ENCODE measurements around the gene PTPMT1.

The PTPMT1 gene

DNA sequence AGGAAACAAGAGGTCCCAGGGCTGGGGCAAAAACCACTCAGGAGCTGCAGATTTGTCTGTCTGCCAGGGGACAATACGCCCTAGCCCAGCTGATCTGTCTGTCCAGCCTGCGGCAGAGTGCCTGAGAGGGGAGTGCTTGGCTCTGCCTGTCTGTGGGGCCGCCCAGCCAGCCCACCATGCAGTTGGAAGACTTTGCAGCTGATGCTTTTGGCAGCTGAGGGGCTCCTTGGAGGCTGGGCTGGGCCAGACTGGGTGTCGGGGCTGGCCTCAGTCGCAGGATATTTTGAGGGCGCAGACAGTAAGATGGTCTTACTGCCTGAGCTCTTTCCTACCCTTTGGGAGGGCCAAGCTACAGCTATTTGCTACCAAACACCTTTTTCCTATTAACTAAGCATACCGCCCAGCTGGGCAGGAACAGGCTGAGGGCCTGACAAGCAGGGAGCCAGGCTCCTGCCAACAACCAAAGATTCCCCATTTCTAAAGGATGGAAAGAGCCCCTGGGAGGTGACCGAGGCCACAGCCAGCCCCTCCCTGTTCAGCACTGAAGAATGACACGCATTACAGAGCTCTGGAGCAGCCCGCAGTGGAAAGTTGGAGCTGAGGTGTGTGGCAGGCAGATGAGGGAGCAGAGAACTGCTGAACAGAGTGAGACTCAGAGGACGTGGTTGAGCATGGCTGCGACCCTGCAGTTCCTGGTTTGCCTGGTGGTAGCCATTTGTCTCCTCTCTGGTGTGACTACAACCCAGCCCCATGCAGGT, 20.9 kb downstream of the PTPMT1 start, which contains the start of gene FAM180B:
FAM180B (plus strand) TSS at position 581 of the 758 bp plus-strand sequence; CDS start at position 672, 91 bp downstream.
- Mint-ChIP-seq H3K4me1 (peaks cover 29% of the 10 kb centered on the region), H3K27me3 (ENCODE audit: low read depth) (peaks cover 5% of the 10 kb centered on the region), H3K4me3 (peak within 1 kb of the TSS in 2 of 3 experiments; percentile 64 to 82), H3K36me3 (ENCODE audit: low read depth) (peaks cover 40% of the 10 kb centered on the region), H3K27ac (peak within 1 kb of the TSS; percentile 5 to 97 (median 85)), H3K9me3 (no peaks in the 10 kb centered on the region)
- no peak for TF ChIP-seq CTCF (IDR thresholded peaks at IDR 0.05; ENCODE audit: unreplicated experiment in 3 of 3)

DNA sequence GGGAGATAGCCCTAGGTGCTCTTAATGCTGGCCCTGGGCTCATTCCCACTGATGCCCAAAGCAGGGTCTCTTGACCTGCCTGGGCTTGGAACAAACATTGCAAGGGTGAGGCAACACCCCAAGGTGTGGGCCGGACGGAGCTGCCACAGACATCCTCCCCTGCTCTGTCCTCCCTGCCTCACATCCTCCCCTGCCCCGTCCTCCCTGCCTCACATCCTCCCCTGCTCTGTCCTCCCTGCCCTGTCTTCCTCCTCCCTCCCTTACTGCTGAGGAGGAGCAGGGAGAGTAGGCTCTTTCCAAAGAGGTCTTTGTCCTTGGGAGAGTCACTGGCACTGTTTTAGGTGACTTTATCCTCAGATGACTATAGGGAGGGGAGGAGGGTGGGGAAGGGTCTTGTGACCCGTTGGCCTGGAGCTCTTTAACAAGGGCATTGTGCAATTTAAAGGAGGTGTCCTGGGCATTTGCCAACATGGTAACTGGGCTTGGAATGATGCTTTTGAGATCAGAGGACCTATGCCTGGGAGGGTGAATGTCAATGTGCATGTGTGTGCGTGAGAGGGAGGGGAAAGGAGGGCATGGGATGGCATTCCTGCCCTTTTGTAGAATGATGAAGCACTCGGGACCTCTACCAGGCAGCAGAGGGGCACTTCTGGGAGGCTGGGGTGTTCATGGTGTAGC, 21.8 kb downstream of the PTPMT1 start:
- peak overlapping the region in 2 of 3 experiments; percentile 30 to 82 for H3K4me3 Mint-ChIP-seq
- TF ChIP-seq CTCF (IDR thresholded peaks at IDR 0.05; ENCODE audit: unreplicated experiment in 3 of 3), result no peak
- peaks cover 34% of the 10 kb centered on the region for H3K4me1 Mint-ChIP-seq
- H3K9me3 Mint-ChIP-seq, result no peaks in the 10 kb centered on the region
- peaks cover 6% of the 10 kb centered on the region for H3K27me3 Mint-ChIP-seq (ENCODE audit: low read depth)
- peaks cover 30% of the 10 kb centered on the region for H3K36me3 Mint-ChIP-seq (ENCODE audit: low read depth)
- peak overlapping the region in 2 of 3 experiments; percentile 29 to 97 for H3K27ac Mint-ChIP-seq

- Mint-ChIP-seq H3K4me1 (peaks cover 39% of the 10 kb centered on the region), H3K27ac (peak overlapping the region in 1 of 3 experiments; percentile 97), H3K9me3 (no peaks in the 10 kb centered on the region), H3K4me3 (peak overlapping the region in 1 of 3 experiments; percentile 82), H3K36me3 (ENCODE audit: low read depth) (peaks cover 24% of the 10 kb centered on the region), H3K27me3 (ENCODE audit: low read depth) (peaks cover 13% of the 10 kb centered on the region)
- no peak for TF ChIP-seq CTCF (IDR thresholded peaks at IDR 0.05; ENCODE audit: unreplicated experiment in 3 of 3)
These were observed 22.4 kb downstream of the PTPMT1 start for GRCh38 chr11:47587723-47588326.

GRCh38 chr11:47589118-47589517, 23.7 kb downstream of the PTPMT1 start:
- peaks cover 11% of the 10 kb centered on the region for H3K36me3 Mint-ChIP-seq (ENCODE audit: low read depth)
- H3K9me3 Mint-ChIP-seq, result no peaks in the 10 kb centered on the region
- H3K4me3 Mint-ChIP-seq, result no peak overlapping the region
- TF ChIP-seq CTCF (IDR thresholded peaks at IDR 0.05; ENCODE audit: unreplicated experiment in 3 of 3), result no peak
- H3K4me1 Mint-ChIP-seq, result peaks cover 39% of the 10 kb centered on the region
- peak overlapping the region in 1 of 3 experiments; percentile 44 for H3K27ac Mint-ChIP-seq
- peaks cover 24% of the 10 kb centered on the region for H3K27me3 Mint-ChIP-seq (ENCODE audit: low read depth)

DNA sequence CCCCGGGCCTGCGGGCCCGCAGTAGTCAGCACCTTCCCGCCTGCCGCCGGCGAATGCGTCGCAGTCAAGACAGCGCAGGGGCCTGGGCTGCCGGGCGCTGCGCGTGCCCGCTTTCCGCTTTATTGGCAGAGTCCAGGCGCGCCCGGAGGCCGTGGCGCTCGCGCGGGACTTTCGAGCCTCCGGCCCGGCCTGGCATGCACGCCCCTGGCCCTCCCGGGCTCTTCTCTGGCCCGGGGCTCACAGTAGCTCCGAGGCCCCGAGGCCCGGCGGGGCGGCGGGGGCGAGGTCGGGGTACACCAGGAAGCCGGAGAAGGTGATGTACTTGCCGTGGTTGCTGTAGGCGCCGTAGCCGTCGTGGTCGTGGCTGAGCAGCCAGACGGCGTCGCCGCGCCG, 24.2 kb downstream of the PTPMT1 start:
- Mint-ChIP-seq H3K9me3 (no peaks in the 10 kb centered on the region), H3K27me3 (ENCODE audit: low read depth) (peaks cover 24% of the 10 kb centered on the region), H3K27ac (no peak overlapping the region), H3K4me1 (peaks cover 37% of the 10 kb centered on the region), H3K4me3 (no peak overlapping the region), H3K36me3 (ENCODE audit: low read depth) (peaks cover 6% of the 10 kb centered on the region)
- TF ChIP-seq CTCF (IDR thresholded peaks at IDR 0.05; ENCODE audit: unreplicated experiment in 3 of 3), result no peak
